HepG2 (cell line): ENCODE results near the gene ATG7. TPM values are rescaled to one million over a fixed set of nuclear protein-coding genes. Genes with fewer than 3 reads are reported as not detected.

Source experiments
- ATAC-seq: fragments of 200-7000 bp; cut with Tn5 transposase; 3 replicates; pipeline ENCODE4 v1.9.1; 2020; ENCODE audit warnings: mild to moderate bottlenecking, moderate library complexity
- BruUV-seq: library from RNA; stranded (reverse); fragments of 400-500 nt; replicated peaks from 2 replicates; lab custom pipeline; 2021; lab: Mats Ljungman, UMichigan
- CTCF ChIA-PET: fragments of 300-600 bp; formaldehyde crosslinking; extraction: SDS; loops from one replicate; lab custom pipeline; 2021; ENCODE audit warnings: low total read pairs, inconsistent platforms, low intra/inter-chr PET ratio; lab: Yijun Ruan, JAX
- POLR2A ChIA-PET: fragments of 350-600 bp; sonication (Branson Sonifier 250); formaldehyde crosslinking; loops from one replicate; lab custom pipeline; 2020; ENCODE audit warnings: antibody characterized with exemption, inconsistent platforms; lab: Yijun Ruan, JAX
- DNase-seq: peaks from one replicate; pipeline ENCODE4 v3.0.0-alpha.2; 2015; ENCODE audit warnings: low spot score
- FAIRE-seq: peaks from 3 replicates; lab custom pipeline; 2011; peaks lifted over from hg19 to GRCh38; lab: Jason Lieb, UNC
- H2AFZ ChIP-seq: one replicate; pipeline ENCODE4 v1.6.1; 2011; ENCODE audit warnings: low read length, inconsistent platforms
- H3K27ac ChIP-seq: fragments of 300-600 bp; 3 replicates; pipeline ENCODE4 v1.8.0; 2011; ENCODE audit warnings: mixed run types, mild to moderate bottlenecking, mixed read lengths, low read length, inconsistent platforms; ENCODE audit not compliant: insufficient read depth; ENCODE audit errors: extremely low read length
- H3K27me3 ChIP-seq, 2 experiments: fragments of 200-600 bp in 1 of 2; 2 replicates in 1 of 2; 3 replicates in 1 of 2; pipeline versions ENCODE4 v1.6.0 to v1.8.0; 2011; ENCODE audit warnings: low read length in 2 of 2, mild to moderate bottlenecking in 2 of 2, moderate library complexity in 2 of 2, inconsistent platforms in 1 of 2; ENCODE audit not compliant: insufficient read depth in 2 of 2, control insufficient read depth in 1 of 2
- H3K36me3 ChIP-seq, 2 experiments: fragments of 200-600 bp in 1 of 2; replicated peaks in 1 of 2; 2 replicates in 1 of 2; 3 replicates in 1 of 2; pipeline versions ENCODE4 v1.5.1 to v1.8.0; 2011; ENCODE audit warnings: low read length in 2 of 2, inconsistent platforms in 1 of 2; ENCODE audit not compliant: insufficient read depth in 2 of 2, control insufficient read depth in 1 of 2
- H3K4me1 ChIP-seq: 2 replicates; pipeline ENCODE4 v1.5.1; 2012; ENCODE audit warnings: low read length, inconsistent platforms; ENCODE audit not compliant: insufficient read depth
- H3K4me2 ChIP-seq: 2 replicates; pipeline ENCODE4 v1.6.0; 2011; ENCODE audit warnings: low read depth, low read length, inconsistent platforms
- H3K4me3 ChIP-seq, 3 experiments: fragments of 200-600 bp in 1 of 3; sonication (generic), shearing (Covaris generic) in 1 of 3; replicated peaks in 1 of 3; 2 replicates each; pipeline ENCODE4 v1.5.1; 2011 to 2016; ENCODE audit warnings: low read length in 3 of 3, inconsistent platforms in 2 of 3, low read depth in 2 of 3, mild to moderate bottlenecking in 2 of 3, control low read depth in 1 of 3, mixed read lengths in 1 of 3; ENCODE audit not compliant: insufficient read depth in 1 of 3
- H3K79me2 ChIP-seq: one replicate; pipeline ENCODE4 v1.6.1; 2011; ENCODE audit warnings: low read length, inconsistent platforms; ENCODE audit not compliant: insufficient read depth
- H3K9ac ChIP-seq: 2 replicates; pipeline ENCODE4 v1.6.0; 2011; ENCODE audit warnings: mild to moderate bottlenecking, low read depth, low read length, inconsistent platforms; ENCODE audit not compliant: insufficient read depth
- H3K9me3 ChIP-seq: 2 replicates; pipeline ENCODE4 v1.5.1; 2012; ENCODE audit warnings: mild to moderate bottlenecking, low read length
- H4K20me1 ChIP-seq: 2 replicates; pipeline ENCODE4 v1.6.0; 2011; ENCODE audit warnings: inconsistent platforms, mild to moderate bottlenecking, low read length, moderate library complexity; ENCODE audit not compliant: insufficient read depth
- CBX5 ChIP-seq: sonication (generic); formaldehyde crosslinking; IDR thresholded peaks from 2 replicates; pipeline ENCODE4 v1.4.0; 2020; ENCODE audit warnings: missing genetic modification reagents, borderline replicate concordance
- CENPBD1 ChIP-seq: sonication (generic); formaldehyde crosslinking; IDR thresholded peaks from 2 replicates; pipeline ENCODE4 v1.8.0; 2022; ENCODE audit warnings: missing genetic modification reagents, low read depth, mild to moderate bottlenecking, borderline replicate concordance
- IKZF1 ChIP-seq: fragments of 450-650 bp; IDR thresholded peaks from 2 replicates; pipeline ENCODE4 v1.7.1; 2016
- JARID2 ChIP-seq: sonication (generic); formaldehyde crosslinking; IDR thresholded peaks from 2 replicates; pipeline ENCODE4 v1.8.1; 2023; ENCODE audit warnings: missing genetic modification reagents, inconsistent platforms; ENCODE audit not compliant: insufficient replicate concordance
- MLLT10 ChIP-seq: sonication (generic); formaldehyde crosslinking; IDR thresholded peaks from 2 replicates; pipeline ENCODE4 v1.4.0; 2020; ENCODE audit warnings: missing genetic modification reagents
- MZF1 ChIP-seq: sonication (generic); formaldehyde crosslinking; IDR thresholded peaks from 2 replicates; pipeline ENCODE4 v1.8.1; 2023; ENCODE audit warnings: mild to moderate bottlenecking, missing genetic modification reagents, borderline replicate concordance
- NONO ChIP-seq, 2 experiments: fragments of 450-650 bp in 1 of 2; sonication (generic) in 1 of 2; formaldehyde crosslinking in 1 of 2; IDR thresholded peaks in 1 of 2; conservative IDR thresholded peaks in 1 of 2; 2 replicates each; pipeline versions ENCODE4 v1.6.1 to v1.8.0; 2017 to 2022; ENCODE audit warnings: mild to moderate bottlenecking in 1 of 2, missing genetic modification reagents in 1 of 2, moderate library complexity in 1 of 2
- RARA ChIP-seq: IDR thresholded peaks from 2 replicates; pipeline ENCODE4 v1.6.1; 2016; ENCODE audit warnings: missing genetic modification reagents, missing compliant biosample characterization
- REPIN1 ChIP-seq: sonication (generic); formaldehyde crosslinking; IDR thresholded peaks from 2 replicates; pipeline ENCODE4 v1.8.0; 2022; ENCODE audit warnings: missing genetic modification reagents, low read depth, mild to moderate bottlenecking, borderline replicate concordance
- ZGPAT ChIP-seq: IDR thresholded peaks from 2 replicates; pipeline ENCODE4 v1.6.1; 2016; ENCODE audit warnings: mild to moderate bottlenecking
- ZNF569 ChIP-seq: sonication (generic); formaldehyde crosslinking; IDR thresholded peaks from 2 replicates; pipeline ENCODE4 v1.5.0; 2020; ENCODE audit warnings: mild to moderate bottlenecking, missing genetic modification reagents, moderate library complexity, borderline replicate concordance
- ZNF670 ChIP-seq: sonication (generic); formaldehyde crosslinking; IDR thresholded peaks from 2 replicates; pipeline ENCODE4 v1.8.0; 2022; ENCODE audit warnings: mild to moderate bottlenecking, missing genetic modification reagents, borderline replicate concordance
- WGBS: methylation state at CpG from one replicate; pipeline ENCODE4 v1.1.6; 2017; ENCODE audit warnings: low lambda C conversion rate; 5-methylcytosine and 5-hydroxymethylcytosine counted together
- in situ Hi-C: cut with HindIII; loops from 2 replicates; pipeline ENCODE4 v1.10.0; 2017; ENCODE audit warnings: low pct_unique_long_range_greater_than_20kb; ENCODE audit not compliant: extremely low pct_ligation_motif_present
- intact Hi-C: fragments of 100-400 bp; cut with micrococcal nuclease; formaldehyde crosslinking; loops from one replicate; pipeline ENCODE4 v1.10.0; 2022; ENCODE audit not compliant: unreplicated experiment
- polyA plus RNA-seq, 8 experiments: library from polyadenylated mRNA; depleted of rRNA in 3 of 8; stranded (reverse) in 7 of 8; unstranded in 1 of 8; fragments of >200 nt; fragmentation: Illumina TruSeq in 4 of 8; extraction: Trizol in 4 of 8; gene quantifications; 2 replicates each; pipeline versions ENCODE4 v1.2.1 to v1.2.3, GENCODE V29; 2011 to 2016; ENCODE audit warnings: low read depth in 4 of 8, missing spikeins in 1 of 8, mixed read lengths in 1 of 8; ENCODE audit not compliant: insufficient read depth in 1 of 8
- total RNA-seq, 5 experiments: library from RNA; depleted of rRNA; stranded (reverse); fragments of >200 nt; fragmentation: Illumina TruSeq; extraction: Trizol; gene quantifications; 2 replicates each; pipeline ENCODE4 v1.2.3, GENCODE V29; 2016; ENCODE audit warnings: low read depth in 1 of 5
- TF ChIP-seq, protein P1 (sequence below): sonication (generic); formaldehyde crosslinking; IDR thresholded peaks from 2 replicates; pipeline ENCODE4 v1.4.0; 2020; ENCODE audit warnings: mild to moderate bottlenecking, missing genetic modification reagents, borderline replicate concordance

The ATG7 gene
- total and polyA plus RNA-seq, 2 of the 13 experiments (the other 11 are each of a cell fraction or from before 2014, with no cell fraction given), result 7.8 to 22.1 TPM

- TF ChIP-seq, protein P1, sequence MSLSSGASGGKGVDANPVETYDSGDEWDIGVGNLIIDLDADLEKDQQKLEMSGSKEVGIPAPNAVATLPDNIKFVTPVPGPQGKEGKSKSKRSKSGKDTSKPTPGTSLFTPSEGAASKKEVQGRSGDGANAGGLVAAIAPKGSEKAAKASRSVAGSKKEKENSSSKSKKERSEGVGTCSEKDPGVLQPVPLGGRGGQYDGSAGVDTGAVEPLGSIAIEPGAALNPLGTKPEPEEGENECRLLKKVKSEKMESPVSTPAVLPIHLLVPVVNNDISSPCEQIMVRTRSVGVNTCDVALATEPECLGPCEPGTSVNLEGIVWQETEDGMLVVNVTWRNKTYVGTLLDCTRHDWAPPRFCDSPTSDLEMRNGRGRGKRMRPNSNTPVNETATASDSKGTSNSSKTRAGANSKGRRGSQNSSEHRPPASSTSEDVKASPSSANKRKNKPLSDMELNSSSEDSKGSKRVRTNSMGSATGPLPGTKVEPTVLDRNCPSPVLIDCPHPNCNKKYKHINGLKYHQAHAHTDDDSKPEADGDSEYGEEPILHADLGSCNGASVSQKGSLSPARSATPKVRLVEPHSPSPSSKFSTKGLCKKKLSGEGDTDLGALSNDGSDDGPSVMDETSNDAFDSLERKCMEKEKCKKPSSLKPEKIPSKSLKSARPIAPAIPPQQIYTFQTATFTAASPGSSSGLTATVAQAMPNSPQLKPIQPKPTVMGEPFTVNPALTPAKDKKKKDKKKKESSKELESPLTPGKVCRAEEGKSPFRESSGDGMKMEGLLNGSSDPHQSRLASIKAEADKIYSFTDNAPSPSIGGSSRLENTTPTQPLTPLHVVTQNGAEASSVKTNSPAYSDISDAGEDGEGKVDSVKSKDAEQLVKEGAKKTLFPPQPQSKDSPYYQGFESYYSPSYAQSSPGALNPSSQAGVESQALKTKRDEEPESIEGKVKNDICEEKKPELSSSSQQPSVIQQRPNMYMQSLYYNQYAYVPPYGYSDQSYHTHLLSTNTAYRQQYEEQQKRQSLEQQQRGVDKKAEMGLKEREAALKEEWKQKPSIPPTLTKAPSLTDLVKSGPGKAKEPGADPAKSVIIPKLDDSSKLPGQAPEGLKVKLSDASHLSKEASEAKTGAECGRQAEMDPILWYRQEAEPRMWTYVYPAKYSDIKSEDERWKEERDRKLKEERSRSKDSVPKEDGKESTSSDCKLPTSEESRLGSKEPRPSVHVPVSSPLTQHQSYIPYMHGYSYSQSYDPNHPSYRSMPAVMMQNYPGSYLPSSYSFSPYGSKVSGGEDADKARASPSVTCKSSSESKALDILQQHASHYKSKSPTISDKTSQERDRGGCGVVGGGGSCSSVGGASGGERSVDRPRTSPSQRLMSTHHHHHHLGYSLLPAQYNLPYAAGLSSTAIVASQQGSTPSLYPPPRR, result no peak
- TF ChIP-seq MLLT10, result no peak
- TF ChIP-seq RARA (CRISPR knock-in tag), result no peak
- TF ChIP-seq JARID2 (CRISPR knock-in tag), result no peak
- no peak for TF ChIP-seq ZGPAT (CRISPR knock-in tag)
Measured at GRCh38 chr3:11534793-11535101, 262.6 kb downstream of the ATG7 start (continued).

DNA sequence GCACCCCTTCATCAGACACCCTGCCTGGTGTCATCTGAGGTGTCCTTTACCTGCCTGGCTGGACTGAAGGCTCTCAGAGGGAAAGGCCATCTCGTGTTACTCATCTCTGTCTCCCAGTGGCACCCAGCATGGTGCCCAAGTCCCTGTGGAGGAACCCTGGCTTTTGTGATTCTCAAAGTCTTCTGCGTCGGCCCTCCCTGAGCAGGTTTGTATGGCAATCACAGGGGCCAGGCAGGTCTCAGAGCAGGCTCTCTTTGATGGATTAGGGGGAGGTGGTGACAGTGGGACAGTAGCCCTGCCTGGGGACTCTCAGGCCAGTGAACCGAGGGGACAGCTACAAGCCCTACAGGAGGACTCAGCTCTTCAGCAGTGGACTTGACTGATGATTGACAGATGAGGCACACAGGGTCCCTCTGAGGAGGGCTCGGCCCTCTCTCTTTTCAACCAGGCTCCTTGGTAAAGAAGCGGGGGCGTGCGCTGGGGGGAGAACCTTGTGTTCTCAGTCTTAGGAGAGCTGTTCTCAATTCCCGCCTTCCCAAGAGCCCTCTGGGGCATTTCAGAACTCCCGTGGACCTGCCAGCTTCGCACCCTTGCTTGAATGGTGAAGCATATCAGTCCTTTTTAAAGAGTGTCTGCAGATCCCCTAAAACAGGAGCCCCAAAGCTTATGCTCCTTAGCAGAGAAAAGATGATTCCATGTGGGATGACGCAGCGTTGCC, 263.2 kb downstream of the ATG7 start:
- ATAC-seq (no peak), DNase-seq (no peak), FAIRE-seq (no peak)
- H3K4me3 ChIP-seq, result no peak overlapping the region
- WGBS, result 82% methylated on average over 5 of the region's 13 CpGs
- CTCF ChIA-PET, result interaction anchor here (1.6 kb wide), 1 partner anchor 156 kb away, joined by 6 read pairs; no protein-coding TSS in a partner anchor
- H2AFZ ChIP-seq, result no peak overlapping the region
- H3K79me2 ChIP-seq, result no peaks in the 10 kb centered on the region
- in situ Hi-C loops, result loop anchor here (5.0 kb wide), 1 partner anchor 153 kb away; no protein-coding TSS in a partner anchor
- no peak overlapping the region for H3K4me2 ChIP-seq
- H3K9ac ChIP-seq, result no peak overlapping the region
- H4K20me1 ChIP-seq, result no peaks in the 10 kb centered on the region
- H3K36me3 ChIP-seq, result no peaks in the 10 kb centered on the region
- no TSS peak for BruUV-seq
- no peak overlapping the region for H3K27ac ChIP-seq
- POLR2A ChIA-PET, result interaction anchor here (1.3 kb wide), 1 partner anchor 27 kb away, joined by 4 read pairs; no protein-coding TSS in a partner anchor
- no peaks in the 10 kb centered on the region for H3K9me3 ChIP-seq
- H3K27me3 ChIP-seq, result no peaks in the 10 kb centered on the region
- intact Hi-C loops, result no loop called here
- peaks cover 16% of the 10 kb centered on the region for H3K4me1 ChIP-seq
- no peak for TF ChIP-seq IKZF1
- TF ChIP-seq ZNF569 (CRISPR knock-in tag), result no peak
- no peak for TF ChIP-seq MZF1
- TF ChIP-seq CBX5, result no peak
- TF ChIP-seq NONO (IDR thresholded peaks at IDR 0.05), result no peak
- TF ChIP-seq NONO (CRISPR knock-in tag; conservative IDR thresholded peaks at IDR 0.05), result no peak
- no peak for TF ChIP-seq REPIN1 (CRISPR knock-in tag)
- no peak for TF ChIP-seq CENPBD1
- no peak for TF ChIP-seq ZNF670
